ENCODE measurements around the gene CCDC167. TPM values are rescaled to one million over a fixed set of nuclear protein-coding genes. Genes with fewer than 3 reads are reported as not detected.

Gene CCDC167
- total RNA-seq, 4 donors from 2014 or later, result 8.7 to 47.6 (median 18.5) TPM; not detected in 1

- H3K4me3 ChIP-seq, result no peak overlapping the region
- no peak for DNase-seq
- TF ChIP-seq CTCF (IDR thresholded peaks at IDR 0.05) (no peak), POLR2A (IDR thresholded peaks at IDR 0.05) (no peak)
These were observed 19.8 kb upstream of the CCDC167 start for GRCh38 chr6:37519461-37519860.

GRCh38 chr6:37518116-37518515, 18.4 kb upstream of the CCDC167 start:
- no peaks in the 10 kb centered on the region for H3K27me3 ChIP-seq
- no peak for DNase-seq
- intact Hi-C loops (cut with DNase I; ENCODE audit: low total_unique reads), result no loop called here
- H3K36me3 ChIP-seq, result no peaks in the 10 kb centered on the region
- no peaks in the 10 kb centered on the region for H3K4me1 ChIP-seq
- H3K27ac ChIP-seq, result no peak overlapping the region
- H3K4me3 ChIP-seq, result no peak overlapping the region
- no peaks in the 10 kb centered on the region for H3K9me3 ChIP-seq
- no peak for TF ChIP-seq CTCF (IDR thresholded peaks at IDR 0.05)
- no peak for TF ChIP-seq POLR2A (IDR thresholded peaks at IDR 0.05)

More at GRCh38 chr6:37519461-37519860, 19.8 kb upstream of the CCDC167 start:
- H3K4me1 ChIP-seq, result no peaks in the 10 kb centered on the region
- intact Hi-C loops (cut with DNase I; ENCODE audit: low total_unique reads), result no loop called here
- no peaks in the 10 kb centered on the region for H3K27me3 ChIP-seq
- no peaks in the 10 kb centered on the region for H3K9me3 ChIP-seq
- H3K27ac ChIP-seq, result no peak overlapping the region
- H3K36me3 ChIP-seq, result no peaks in the 10 kb centered on the region

GRCh38 chr6:37517411-37517812, 17.7 kb upstream of the CCDC167 start:
- no peaks in the 10 kb centered on the region for H3K9me3 ChIP-seq
- intact Hi-C loops (cut with DNase I; ENCODE audit: low total_unique reads), result no loop called here
- H3K27me3 ChIP-seq, result no peaks in the 10 kb centered on the region
- TF ChIP-seq CTCF (IDR thresholded peaks at IDR 0.05) (no peak), POLR2A (IDR thresholded peaks at IDR 0.05) (no peak)
- no peak overlapping the region for H3K4me3 ChIP-seq
- no peaks in the 10 kb centered on the region for H3K4me1 ChIP-seq
- no peak for DNase-seq
- H3K27ac ChIP-seq, result no peak overlapping the region
- no peaks in the 10 kb centered on the region for H3K36me3 ChIP-seq

GRCh38 chr6:37516920-37517405, 17.3 kb upstream of the CCDC167 start:
- no peaks in the 10 kb centered on the region for H3K36me3 ChIP-seq
- H3K4me3 ChIP-seq, result no peak overlapping the region
- DNase-seq, result no peak
- TF ChIP-seq POLR2A (IDR thresholded peaks at IDR 0.05) (no peak), CTCF (IDR thresholded peaks at IDR 0.05) (no peak)
- no peak overlapping the region for H3K27ac ChIP-seq
- no peaks in the 10 kb centered on the region for H3K9me3 ChIP-seq
- no peaks in the 10 kb centered on the region for H3K4me1 ChIP-seq
- intact Hi-C loops (cut with DNase I; ENCODE audit: low total_unique reads), result no loop called here
- no peaks in the 10 kb centered on the region for H3K27me3 ChIP-seq

GRCh38 chr6:37516076-37516919, 16.6 kb upstream of the CCDC167 start:
- H3K27ac ChIP-seq, result no peak overlapping the region
- intact Hi-C loops (cut with DNase I; ENCODE audit: low total_unique reads), result no loop called here
- no peaks in the 10 kb centered on the region for H3K36me3 ChIP-seq
- no peak for DNase-seq
- no peaks in the 10 kb centered on the region for H3K4me1 ChIP-seq
- no peak overlapping the region for H3K4me3 ChIP-seq
- TF ChIP-seq CTCF (IDR thresholded peaks at IDR 0.05) (no peak), POLR2A (IDR thresholded peaks at IDR 0.05) (no peak)
- no peaks in the 10 kb centered on the region for H3K27me3 ChIP-seq
- H3K9me3 ChIP-seq, result no peaks in the 10 kb centered on the region

Data from uterus (tissue), 4 donors.